HCT116 (cell line): ENCODE measurements around the gene MOB3B. TPM values are rescaled to one million over a fixed set of nuclear protein-coding genes. Genes with fewer than 3 reads are reported as not detected.

Source experiments
- ATAC-seq: fragments of 200-7000 bp; cut with Tn5 transposase; 2 replicates; pipeline ENCODE4 v1.9.1; 2020; ENCODE audit warnings: mild to moderate bottlenecking, moderate library complexity
- BruUV-seq: library from RNA; stranded (reverse); fragments of 400-500 nt; replicated peaks from 2 replicates; lab custom pipeline; 2021; lab: Mats Ljungman, UMichigan
- CTCF ChIA-PET: fragments of 300-600 bp; sonication (Branson Sonifier 250); formaldehyde crosslinking; loops from one replicate; lab custom pipeline; 2021; ENCODE audit warnings: antibody characterized with exemption; lab: Charles Lee
- POLR2A ChIA-PET: fragments of 300-600, 350-600 bp; sonication (Branson Sonifier 250); formaldehyde crosslinking; loops from one replicate; lab custom pipeline; 2021; ENCODE audit warnings: antibody characterized with exemption; lab: Charles Lee
- RAD21 ChIA-PET, 2 experiments: fragments of 300-600 bp; sonication (Branson Sonifier 250); formaldehyde crosslinking; loops; one replicate each; lab custom pipeline; 2023; ENCODE audit warnings: low total read pairs in 2 of 2; ENCODE audit not compliant: uncharacterized antibody in 2 of 2, unreplicated experiment in 2 of 2, low non-redundant PET in 1 of 2; lab: Charles Lee
- DNase-seq: peaks from one replicate; pipeline ENCODE4 v3.0.0-alpha.2; 2010; ENCODE audit warnings: low read depth, low spot score
- H2AFZ ChIP-seq: fragments of 200-600 bp; shearing (Covaris generic), sonication (generic); 2 replicates; pipeline ENCODE4 v1.6.1; 2017; ENCODE audit warnings: low read depth, mixed run types, mixed read lengths, antibody characterized with exemption, low read length; ENCODE audit not compliant: poor library complexity, severe bottlenecking
- H3K27ac ChIP-seq: 2 replicates; pipeline ENCODE4 v1.5.1; 2012; ENCODE audit warnings: low read depth, low read length
- H3K27me3 ChIP-seq: fragments of 200-600 bp; sonication (generic); 2 replicates; pipeline ENCODE4 v1.6.1; 2016; ENCODE audit warnings: mixed run types, low read length, mixed read lengths; ENCODE audit not compliant: insufficient read depth
- H3K36me3 ChIP-seq, 2 experiments: fragments of 200-500 bp in 1 of 2; fragments of 200-600 bp in 1 of 2; sonication (Bioruptor generic) in 1 of 2; sonication (generic) in 1 of 2; 2 replicates each; pipeline versions ENCODE4 v1.5.1 to v1.6.1; 2014 to 2016; ENCODE audit warnings: low read length in 2 of 2, inconsistent platforms in 1 of 2, mixed read lengths in 1 of 2, mixed run types in 1 of 2; ENCODE audit not compliant: insufficient read depth in 2 of 2, control insufficient read depth in 1 of 2
- H3K4me1 ChIP-seq, 2 experiments: fragments of 200-600 bp in 1 of 2; sonication (generic) in 1 of 2; 2 replicates each; pipeline versions ENCODE4 v1.5.1 to v1.6.1; 2012 to 2017; ENCODE audit warnings: low read length in 2 of 2, inconsistent platforms in 1 of 2, mild to moderate bottlenecking in 1 of 2, mixed read lengths in 1 of 2, mixed run types in 1 of 2, moderate library complexity in 1 of 2; ENCODE audit not compliant: insufficient read depth in 2 of 2, control insufficient read depth in 1 of 2
- H3K4me2 ChIP-seq: fragments of 200-600 bp; sonication (generic); 2 replicates; pipeline ENCODE4 v1.6.1; 2017; ENCODE audit warnings: mixed run types, low read length, mixed read lengths
- H3K4me3 ChIP-seq, 2 experiments: fragments of 200-600 bp in 1 of 2; sonication (generic) in 1 of 2; replicated peaks in 1 of 2; 2 replicates each; pipeline ENCODE4 v1.5.1; 2011 to 2016; ENCODE audit warnings: low read length in 2 of 2, control low read depth in 1 of 2, low read depth in 1 of 2, mild to moderate bottlenecking in 1 of 2, mixed read lengths in 1 of 2, mixed run types in 1 of 2
- H3K79me2 ChIP-seq: fragments of 200-600 bp; sonication (generic); 2 replicates; pipeline ENCODE4 v1.6.1; 2017; ENCODE audit warnings: mild to moderate bottlenecking, mixed run types, low read length, moderate library complexity, mixed read lengths; ENCODE audit not compliant: insufficient read depth
- H3K9ac ChIP-seq: fragments of 200-600 bp; sonication (generic); 2 replicates; pipeline ENCODE4 v1.6.1; 2016; ENCODE audit warnings: low read length, mixed read lengths
- H3K9me2 ChIP-seq: fragments of 200-600 bp; sonication (generic), shearing (Covaris generic); 2 replicates; pipeline ENCODE4 v1.6.1; 2017; ENCODE audit warnings: mixed run types, mild to moderate bottlenecking, moderate library complexity; ENCODE audit not compliant: insufficient read depth
- H3K9me3 ChIP-seq, 2 experiments: fragments of 200-500 bp in 1 of 2; fragments of 200-600 bp in 1 of 2; sonication (Bioruptor generic) in 1 of 2; sonication (generic) in 1 of 2; 2 replicates each; pipeline ENCODE4 v1.6.1; 2014 to 2017; ENCODE audit warnings: low read length in 2 of 2, mixed read lengths in 2 of 2, inconsistent platforms in 1 of 2, low read depth in 1 of 2, mild to moderate bottlenecking in 1 of 2, mixed run types in 1 of 2, moderate library complexity in 1 of 2; ENCODE audit not compliant: control insufficient read depth in 1 of 2, insufficient read depth in 1 of 2
- H4K20me1 ChIP-seq: fragments of 200-600 bp; sonication (generic), shearing (Covaris generic); 2 replicates; pipeline ENCODE4 v1.6.1; 2017; ENCODE audit warnings: mixed run types, mild to moderate bottlenecking, moderate library complexity; ENCODE audit not compliant: insufficient read depth
- CBX3 ChIP-seq: IDR thresholded peaks from 2 replicates; pipeline ENCODE4 v1.6.1; 2012; ENCODE audit warnings: low read depth
- EGR1 ChIP-seq: IDR thresholded peaks from 2 replicates; pipeline ENCODE4 v1.6.1; 2012; ENCODE audit warnings: low read depth
- ELF1 ChIP-seq: IDR thresholded peaks from 2 replicates; pipeline ENCODE4 v1.6.1; 2012; ENCODE audit warnings: low read depth, borderline replicate concordance
- JUND ChIP-seq: IDR thresholded peaks from 2 replicates; pipeline ENCODE4 v1.6.1; 2012
- MAX ChIP-seq: IDR thresholded peaks from 2 replicates; pipeline ENCODE4 v1.6.1; 2012
- POLR2A ChIP-seq: IDR thresholded peaks from 2 replicates; pipeline ENCODE4 v1.7.0; 2011; ENCODE audit warnings: borderline replicate concordance; ENCODE audit not compliant: insufficient read depth, insufficient read length; ENCODE audit errors: extremely low read depth
- POLR2AphosphoS5 ChIP-seq: IDR thresholded peaks from 2 replicates; pipeline ENCODE4 v1.6.1; 2011; ENCODE audit warnings: mild to moderate bottlenecking, low read depth, low read length, moderate library complexity
- SIN3A ChIP-seq: IDR thresholded peaks from 2 replicates; pipeline ENCODE4 v1.6.1; 2012; ENCODE audit warnings: low read depth
- YY1 ChIP-seq: IDR thresholded peaks from 2 replicates; pipeline ENCODE4 v1.6.1; 2011; ENCODE audit warnings: low read length, low read depth, moderate library complexity, mild to moderate bottlenecking; ENCODE audit not compliant: insufficient replicate concordance; ENCODE audit errors: extremely low read depth
- ZBTB33 ChIP-seq: IDR thresholded peaks from 2 replicates; pipeline ENCODE4 v1.6.1; 2011; ENCODE audit warnings: mild to moderate bottlenecking, low read length, moderate library complexity; ENCODE audit not compliant: insufficient replicate concordance; ENCODE audit errors: extremely low read depth
- ZFX ChIP-seq: fragments of 450-650 bp; IDR thresholded peaks from 2 replicates; pipeline ENCODE4 v1.6.1; 2017
- ZNF274 ChIP-seq: fragments of 200-500 bp; sonication (Bioruptor generic); IDR thresholded peaks from 2 replicates; pipeline ENCODE4 v1.6.1; 2014; ENCODE audit warnings: mild to moderate bottlenecking, low read depth, low read length, inconsistent platforms
- intact Hi-C: fragments of 100-400 bp; cut with micrococcal nuclease; formaldehyde crosslinking; loops from 2 replicates; pipeline ENCODE4 v1.10.0; 2022
- total RNA-seq: library from RNA; stranded (reverse); gene quantifications from one replicate; pipeline ENCODE4 v1.2.1, GENCODE V29; 2021; ENCODE audit not compliant: unreplicated experiment

The MOB3B gene
- total RNA-seq, 1 experiment from 2014 or later, result 1.2 TPM

- Histone ChIP-seq H3K9ac (no peak overlapping the region), H3K27me3 (no peaks in the 10 kb centered on the region; the same call in 1 of the 2 replicates), H3K36me3 (no peaks in the 10 kb centered on the region), H3K4me1 (peaks cover 8 to 18% of the 10 kb centered on the region in 2 experiments; a peak in 3 of 4 replicates), H3K27ac (no peak overlapping the region), H3K4me3 (no peak overlapping the region), H2AFZ (no peak overlapping the region), H3K79me2 (no peaks in the 10 kb centered on the region), H3K4me2 (no peak overlapping the region), H3K9me3 (no peaks in the 10 kb centered on the region), H4K20me1 (no peaks in the 10 kb centered on the region), H3K9me2 (no peaks in the 10 kb centered on the region)
- RAD21 ChIA-PET, result no interaction called here
- intact Hi-C loops, result no loop called here
- no TSS peak for BruUV-seq
- no peak for TF ChIP-seq CBX3
- TF ChIP-seq ZFX, result no peak
- TF ChIP-seq POLR2A, result no peak
- no peak for TF ChIP-seq ZNF274
- TF ChIP-seq JUND, result no peak
- TF ChIP-seq ELF1, result no peak
- no peak for TF ChIP-seq ZBTB33
- no peak for TF ChIP-seq MAX
- TF ChIP-seq EGR1, result no peak
- TF ChIP-seq SIN3A, result no peak
- CTCF ChIA-PET, result no interaction called here
- POLR2A ChIA-PET, result no interaction called here
- DNase-seq, result no peak
- ATAC-seq, result no peak
These were observed 100.2 kb downstream of the MOB3B start for GRCh38 chr9:27429436-27429835.

GRCh38 chr9:27428551-27428950 is 101.1 kb downstream of the MOB3B start:
- no peak overlapping the region for H3K27ac ChIP-seq

More at GRCh38 chr9:27428551-27428950, 101.1 kb downstream of the MOB3B start:
- H2AFZ ChIP-seq, result no peak overlapping the region
- H3K27me3 ChIP-seq, result no peaks in the 10 kb centered on the region; the same call in 1 of the 2 replicates
- ChIA-PET RAD21 (no interaction called here), POLR2A (no interaction called here), CTCF (no interaction called here)
- DNase-seq (no peak), ATAC-seq (no peak)
- no peaks in the 10 kb centered on the region for H3K9me2 ChIP-seq
- no peaks in the 10 kb centered on the region for H3K79me2 ChIP-seq
- intact Hi-C loops, result no loop called here
- BruUV-seq, result no TSS peak
- H3K9ac ChIP-seq, result no peak overlapping the region
- no peaks in the 10 kb centered on the region for H3K9me3 ChIP-seq
- no peaks in the 10 kb centered on the region for H4K20me1 ChIP-seq
- no peak overlapping the region for H3K4me3 ChIP-seq
- no peaks in the 10 kb centered on the region for H3K36me3 ChIP-seq
- TF ChIP-seq ELF1 (no peak), YY1 (no peak), POLR2AphosphoS5 (no peak), ZFX (no peak)
- H3K4me2 ChIP-seq, result no peak overlapping the region
- peaks cover 8 to 18% of the 10 kb centered on the region in 2 experiments; a peak in 3 of 4 replicates for H3K4me1 ChIP-seq
